ENCODE results near the gene CENPE.

- TF ChIP-seq FOXM1 (IDR thresholded peaks at IDR 0.05; ENCODE audit: borderline replicate concordance, low read depth) (no peak), RAD21 (IDR thresholded peaks at IDR 0.05; ENCODE audit: low read depth) (no peak), CEBPB (IDR thresholded peaks at IDR 0.05) (no peak), REST (IDR thresholded peaks at IDR 0.05; ENCODE audit: low read depth) (no peak), YY1 (IDR thresholded peaks at IDR 0.05; ENCODE audit: low read depth) (no peak), TAF1 (IDR thresholded peaks at IDR 0.05; ENCODE audit: low read depth) (no peak), EGR1 (IDR thresholded peaks at IDR 0.05) (no peak), TCF12 (IDR thresholded peaks at IDR 0.05; ENCODE audit: low read depth) (no peak), ZBTB7A (IDR thresholded peaks at IDR 0.05; ENCODE audit: low read depth) (no peak)
These were observed 27.1 kb downstream of the CENPE start for GRCh38 chr4:103171006-103171405.
